Vagina (tissue), 2 donors: ENCODE data around the gene GABBR2.

Source experiments
- POLR2AphosphoS5 ChIP-seq, 2 donors: sonication (generic); formaldehyde crosslinking; IDR thresholded peaks; one replicate each; pipeline ENCODE4 v1.9.0; 2017; ENCODE audit warnings: antibody characterized with exemption in 2 of 2, mild to moderate bottlenecking in 2 of 2, low read depth in 1 of 2; ENCODE audit not compliant: insufficient read depth in 1 of 2
- TF ChIP-seq, protein P1 (sequence below), 3 experiments: fragments of 450-650 bp in 2 of 3; fragments of 200-600 bp in 1 of 3; sonication (generic) in 1 of 3; IDR thresholded peaks; one replicate each; pipeline ENCODE4 v1.5.1; 2017 to 2019; ENCODE audit warnings: antibody characterized with exemption in 3 of 3, mild to moderate bottlenecking in 2 of 3, moderate library complexity in 2 of 3

DNA sequence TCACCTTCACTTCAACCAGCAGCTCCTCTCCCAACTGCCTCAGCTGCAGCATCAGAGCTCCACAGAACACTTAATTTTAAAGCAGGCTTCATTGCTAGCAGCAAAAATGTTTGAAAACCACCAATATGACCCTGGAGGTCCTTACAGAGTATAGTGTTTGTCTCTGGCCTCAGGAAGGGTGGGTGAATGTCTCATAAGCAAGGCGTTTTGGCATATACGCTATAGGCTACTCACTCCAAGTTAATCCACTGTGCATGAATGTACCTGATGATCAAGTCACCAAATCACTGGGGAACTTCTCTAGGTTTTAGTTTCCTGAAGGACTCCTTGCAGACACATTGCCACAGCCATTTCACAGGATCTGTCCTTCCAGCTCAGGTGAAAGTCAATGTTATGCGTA is 125.3 kb downstream of the GABBR2 start:
- TF ChIP-seq, protein P1, sequence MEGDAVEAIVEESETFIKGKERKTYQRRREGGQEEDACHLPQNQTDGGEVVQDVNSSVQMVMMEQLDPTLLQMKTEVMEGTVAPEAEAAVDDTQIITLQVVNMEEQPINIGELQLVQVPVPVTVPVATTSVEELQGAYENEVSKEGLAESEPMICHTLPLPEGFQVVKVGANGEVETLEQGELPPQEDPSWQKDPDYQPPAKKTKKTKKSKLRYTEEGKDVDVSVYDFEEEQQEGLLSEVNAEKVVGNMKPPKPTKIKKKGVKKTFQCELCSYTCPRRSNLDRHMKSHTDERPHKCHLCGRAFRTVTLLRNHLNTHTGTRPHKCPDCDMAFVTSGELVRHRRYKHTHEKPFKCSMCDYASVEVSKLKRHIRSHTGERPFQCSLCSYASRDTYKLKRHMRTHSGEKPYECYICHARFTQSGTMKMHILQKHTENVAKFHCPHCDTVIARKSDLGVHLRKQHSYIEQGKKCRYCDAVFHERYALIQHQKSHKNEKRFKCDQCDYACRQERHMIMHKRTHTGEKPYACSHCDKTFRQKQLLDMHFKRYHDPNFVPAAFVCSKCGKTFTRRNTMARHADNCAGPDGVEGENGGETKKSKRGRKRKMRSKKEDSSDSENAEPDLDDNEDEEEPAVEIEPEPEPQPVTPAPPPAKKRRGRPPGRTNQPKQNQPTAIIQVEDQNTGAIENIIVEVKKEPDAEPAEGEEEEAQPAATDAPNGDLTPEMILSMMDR (IDR thresholded peaks at IDR 0.05), result no peak
- TF ChIP-seq POLR2AphosphoS5 (IDR thresholded peaks at IDR 0.05; ENCODE audit: insufficient read depth in 1 of 2, low read depth in 1 of 2), result no peak
